ENCODE measurements around the gene TMEM44.

DNA sequence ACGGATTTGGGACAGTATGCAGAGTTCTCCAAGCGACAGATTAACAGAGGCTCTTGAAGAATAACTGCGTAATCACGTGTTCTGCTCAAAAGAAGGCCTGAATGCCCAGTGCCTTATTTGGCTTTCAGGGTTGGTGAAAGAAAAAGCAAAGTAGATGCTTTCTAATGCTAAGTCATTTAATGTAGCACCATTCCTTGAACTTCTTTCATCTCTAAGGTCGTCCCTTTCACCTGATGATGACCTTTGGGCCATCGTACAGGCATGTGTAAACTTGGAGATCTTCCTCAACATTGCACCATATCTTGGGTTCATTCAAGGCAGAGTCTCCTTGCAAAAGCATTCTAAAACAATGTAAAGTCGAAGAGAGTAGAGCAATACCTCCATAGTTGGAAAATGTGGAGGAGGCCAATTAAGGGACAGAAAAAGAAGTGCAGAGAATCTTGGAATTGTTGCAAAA lies 48.9 kb downstream of the TMEM44 start:
- TF ChIP-seq CTCF (IDR thresholded peaks at IDR 0.05) (no peak), POLR2A (IDR thresholded peaks at IDR 0.05) (no peak)

Data from body of pancreas (tissue), 4 donors.